MCF 10A (cell line): ENCODE data around the gene PLEK. TPM values are rescaled to one million over a fixed set of nuclear protein-coding genes. Genes with fewer than 3 reads are reported as not detected.
A peak's percentile ranks its signal among the peaks of the same experiment; 100 is the strongest.

Source experiments
- BruUV-seq: library from RNA; stranded (reverse); fragments of 400-500 nt; replicated peaks from 2 replicates; lab custom pipeline; 2021; lab: Mats Ljungman, UMichigan
- CTCF ChIA-PET: fragments of 300-600 bp; sonication (Branson Sonifier 250); formaldehyde crosslinking; extraction: SDS; loops from one replicate; lab custom pipeline; 2021; ENCODE audit warnings: antibody characterized with exemption, inconsistent platforms; lab: Yijun Ruan, JAX
- POLR2A ChIA-PET: fragments of 300-600, 350-650 bp; sonication (Branson Sonifier 250); formaldehyde crosslinking; extraction: SDS; loops from one replicate; lab custom pipeline; 2020; ENCODE audit warnings: antibody characterized with exemption, inconsistent platforms; lab: Yijun Ruan, JAX
- DNase-seq: peaks from one replicate; pipeline ENCODE4 v3.0.0-alpha.2; 2018; ENCODE audit not compliant: unreplicated experiment
- H3K27ac Mint-ChIP-seq: one replicate; pipeline ENCODE4 v1.8.0; 2022; ENCODE audit warnings: mild to moderate bottlenecking, low read depth, mixed read lengths; ENCODE audit not compliant: unreplicated experiment
- H3K27me3 Mint-ChIP-seq: one replicate; pipeline ENCODE4 v1.8.0; 2022; ENCODE audit warnings: mixed read lengths; ENCODE audit not compliant: insufficient read depth, unreplicated experiment
- H3K36me3 Mint-ChIP-seq: one replicate; pipeline ENCODE4 v1.8.0; 2022; ENCODE audit warnings: mild to moderate bottlenecking, moderate library complexity, mixed read lengths; ENCODE audit not compliant: insufficient read depth, unreplicated experiment
- H3K4me1 Mint-ChIP-seq: one replicate; pipeline ENCODE4 v1.8.0; 2022; ENCODE audit warnings: mixed read lengths; ENCODE audit not compliant: insufficient read depth, unreplicated experiment
- H3K4me3 Mint-ChIP-seq: one replicate; pipeline ENCODE4 v1.8.0; 2022; ENCODE audit warnings: mild to moderate bottlenecking, moderate library complexity, mixed read lengths; ENCODE audit not compliant: unreplicated experiment
- H3K9me3 Mint-ChIP-seq: one replicate; pipeline ENCODE4 v1.8.0; 2022; ENCODE audit warnings: mixed read lengths; ENCODE audit not compliant: unreplicated experiment
- CTCF ChIP-seq: fragments of 200-600 bp; IDR thresholded peaks from one replicate; pipeline ENCODE4 v1.8.0; 2022; ENCODE audit warnings: antibody characterized with exemption, mild to moderate bottlenecking; ENCODE audit not compliant: unreplicated experiment
- intact Hi-C: fragments of 100-400 bp; cut with micrococcal nuclease; formaldehyde crosslinking; loops from 2 replicates; pipeline ENCODE4 v1.14.1; 2022
- total RNA-seq: library from RNA; stranded (reverse); gene quantifications from 2 replicates; pipeline ENCODE4 v1.2.3, GENCODE V29; 2022

The PLEK gene
- total RNA-seq, 1 experiment from 2014 or later = not detected

DNA sequence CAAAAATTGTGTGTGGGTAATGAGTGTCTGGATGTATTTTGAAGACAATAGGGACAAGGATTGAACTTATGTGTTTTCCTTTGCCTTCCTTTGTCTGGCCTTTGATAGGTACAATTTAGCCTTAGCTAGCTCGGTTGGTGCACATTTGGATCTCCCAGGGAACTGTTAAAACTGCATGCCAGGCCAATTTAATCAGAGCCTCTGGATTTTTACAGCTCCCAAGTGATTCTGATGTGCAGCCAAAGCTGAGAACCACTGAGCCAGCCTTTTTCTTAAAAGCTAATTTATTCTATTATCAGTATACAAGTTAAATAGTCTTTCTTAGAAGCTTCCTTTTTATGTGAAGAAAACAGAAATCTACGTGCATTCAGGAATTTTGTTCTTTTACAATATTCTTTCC lies 25.0 kb downstream of the PLEK start:
- DNase-seq = no peak
- H3K4me3 Mint-ChIP-seq = no peak overlapping the region
- peaks cover 43% of the 10 kb centered on the region for H3K27me3 Mint-ChIP-seq
- intact Hi-C loops = no loop called here
- no peak overlapping the region for H3K27ac Mint-ChIP-seq
- no peaks in the 10 kb centered on the region for H3K4me1 Mint-ChIP-seq
- no peak for TF ChIP-seq CTCF
- no peaks in the 10 kb centered on the region for H3K9me3 Mint-ChIP-seq
- BruUV-seq = no TSS peak
- ChIA-PET POLR2A (interaction anchor here (0.8 kb wide), 1 partner anchor 9 kb away, joined by 4 read pairs; no protein-coding TSS in a partner anchor), CTCF (no interaction called here)
- no peaks in the 10 kb centered on the region for H3K36me3 Mint-ChIP-seq

GRCh38 chr2:68390586-68390985 lies 25.5 kb downstream of the PLEK start:
- TF ChIP-seq CTCF = no peak
- Mint-ChIP-seq H3K36me3 (no peaks in the 10 kb centered on the region), H3K27ac (no peak overlapping the region), H3K4me3 (no peak overlapping the region), H3K27me3 (peaks cover 43% of the 10 kb centered on the region), H3K4me1 (no peaks in the 10 kb centered on the region), H3K9me3 (no peaks in the 10 kb centered on the region)
- no TSS peak for BruUV-seq
- POLR2A ChIA-PET = interaction anchor here (0.8 kb wide), 1 partner anchor 9 kb away, joined by 4 read pairs; no protein-coding TSS in a partner anchor
- intact Hi-C loops = no loop called here
- DNase-seq = no peak
- CTCF ChIA-PET = no interaction called here

DNA sequence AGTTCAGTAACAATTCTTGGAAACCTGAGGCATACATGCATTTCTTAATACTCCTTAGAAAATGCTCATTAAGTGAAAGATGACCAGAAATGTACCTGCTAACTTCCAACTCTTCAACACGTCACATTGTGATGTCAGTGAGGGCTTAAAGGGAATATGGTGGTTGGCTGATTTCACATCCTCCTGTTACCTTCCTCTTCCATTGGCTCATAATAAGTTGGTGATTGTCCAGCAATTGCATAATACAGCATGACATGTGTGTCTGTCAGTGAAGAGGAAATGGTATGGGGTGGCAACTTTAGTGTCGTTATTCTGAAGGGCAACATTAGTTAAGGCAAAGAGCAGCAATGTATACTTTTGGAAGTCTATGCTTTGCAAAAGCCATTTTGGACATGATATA lies 26.0 kb downstream of the PLEK start:
- H3K9me3 Mint-ChIP-seq = no peaks in the 10 kb centered on the region
- H3K27ac Mint-ChIP-seq = no peak overlapping the region
- no peaks in the 10 kb centered on the region for H3K4me1 Mint-ChIP-seq
- DNase-seq = peak; percentile 31
- H3K36me3 Mint-ChIP-seq = no peaks in the 10 kb centered on the region
- TF ChIP-seq CTCF = no peak
- intact Hi-C loops = no loop called here
- no peak overlapping the region for H3K4me3 Mint-ChIP-seq
- ChIA-PET POLR2A (no interaction called here), CTCF (no interaction called here)
- no TSS peak for BruUV-seq
- peaks cover 43% of the 10 kb centered on the region for H3K27me3 Mint-ChIP-seq

DNA sequence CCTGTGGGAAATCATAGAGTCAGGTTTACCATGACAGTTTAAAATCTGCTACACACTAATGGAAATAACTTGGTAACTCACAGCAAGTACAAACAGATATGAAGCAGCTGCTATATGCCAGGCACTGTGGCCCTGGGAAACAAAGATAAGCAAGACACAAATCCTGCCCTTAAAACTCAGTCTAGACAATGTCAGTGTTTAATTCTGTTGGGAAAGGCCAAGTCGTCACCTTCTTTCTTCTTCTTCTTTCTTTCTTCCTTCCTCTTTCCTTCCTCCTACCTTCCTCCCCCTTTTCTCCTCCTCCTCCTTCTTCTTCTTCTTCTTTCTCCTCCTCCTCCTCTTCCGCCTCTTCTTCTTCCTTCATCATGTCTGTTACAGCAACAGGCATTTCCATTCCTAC lies 26.8 kb downstream of the PLEK start:
- ChIA-PET POLR2A (no interaction called here), CTCF (no interaction called here)
- H3K27me3 Mint-ChIP-seq = peaks cover 43% of the 10 kb centered on the region
- intact Hi-C loops = no loop called here
- no peaks in the 10 kb centered on the region for H3K9me3 Mint-ChIP-seq
- TF ChIP-seq CTCF = no peak
- no peaks in the 10 kb centered on the region for H3K36me3 Mint-ChIP-seq
- no peak for DNase-seq
- H3K4me3 Mint-ChIP-seq = no peak overlapping the region
- no peaks in the 10 kb centered on the region for H3K4me1 Mint-ChIP-seq
- H3K27ac Mint-ChIP-seq = no peak overlapping the region
- no TSS peak for BruUV-seq
